Measurements from ENCODE around the gene KLHDC7B.

The KLHDC7B gene

GRCh38 chr22:50587407-50587806 is 41.7 kb downstream of the KLHDC7B start:
- DNase-seq (ENCODE audit: low read depth in 3 of 3), result no peak

DNA sequence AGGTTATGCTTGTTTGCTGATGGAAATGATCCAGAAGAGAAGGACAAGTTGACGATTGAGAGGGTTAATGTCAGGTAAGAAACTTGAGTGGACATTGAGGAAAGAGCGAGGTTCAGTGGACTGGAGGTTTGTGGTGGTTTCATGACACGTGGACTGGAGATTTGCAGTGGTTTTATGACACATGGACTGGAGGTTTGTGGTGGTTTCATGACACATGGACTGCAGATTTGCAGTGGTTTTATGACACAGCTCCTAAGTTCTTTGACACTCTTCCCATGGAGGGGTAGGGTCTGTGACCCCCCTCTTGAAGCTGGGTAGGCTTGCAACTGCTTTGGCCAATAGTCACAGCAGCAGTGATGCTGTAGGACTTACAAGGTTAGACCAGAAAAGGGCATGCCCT is 49.5 kb downstream of the KLHDC7B start:
- no peak for DNase-seq (ENCODE audit: low read depth in 3 of 3)

- no peak for DNase-seq (ENCODE audit: low read depth in 3 of 3)
Measured at GRCh38 chr22:50597097-50597496, 51.4 kb downstream of the KLHDC7B start.

DNA sequence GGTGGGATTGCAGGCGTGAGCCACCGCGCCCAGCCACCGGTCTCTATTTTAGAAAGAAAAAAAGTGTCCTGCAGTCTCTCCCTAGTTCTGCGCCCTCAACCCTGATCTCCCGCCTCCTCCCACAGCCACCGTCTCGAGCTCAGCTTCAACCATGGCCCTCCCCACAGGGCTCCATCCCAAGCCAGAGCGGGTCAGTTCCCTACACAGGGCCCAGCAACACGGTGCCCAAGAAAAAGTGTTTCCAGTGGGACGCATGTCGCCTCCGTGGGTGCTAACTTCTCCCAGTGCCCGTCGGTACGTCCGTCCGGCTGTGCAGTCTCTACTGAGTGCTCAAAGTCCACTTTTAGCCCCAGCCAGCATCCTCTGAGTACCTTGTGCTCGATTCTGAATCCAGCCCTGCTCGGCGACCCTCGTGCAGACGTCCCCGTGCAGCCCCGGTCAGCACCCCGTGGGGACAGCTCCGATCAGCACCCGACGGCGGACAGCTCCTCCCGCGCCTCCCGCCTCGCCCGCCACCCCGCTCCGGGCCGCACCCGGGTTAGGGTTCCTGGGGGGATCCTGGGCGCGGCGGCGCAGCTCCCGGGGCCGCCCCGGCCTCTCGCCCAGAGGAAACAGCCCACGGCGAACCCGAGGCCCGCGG is 54.2 kb downstream of the KLHDC7B start:
- DNase-seq (ENCODE audit: low read depth in 3 of 3), result no peak

GRCh38 chr22:50600538-50600937 is 54.8 kb downstream of the KLHDC7B start, which contains the start of gene MAPK8IP2:
TSS of gene MAPK8IP2 (plus strand) at chr22:50600793. CDS start at chr22:50600819, 26 bp downstream.
- no peak for DNase-seq (ENCODE audit: low read depth in 3 of 3)

All from stimulated activated CD4-positive, alpha-beta T cell treated with anti-CD3 and anti-CD28 coated beads, TNF-alpha, amount 100 ng/mL, for 4 hours (primary cell).